Adrenal gland (tissue), 12 donors: Measurements from ENCODE around the gene SHKBP1. TPM values are rescaled to one million over a fixed set of nuclear protein-coding genes. Genes with fewer than 3 reads are reported as not detected.

Experiments
- DNase-seq, 7 donors: peaks; one replicate each; pipeline ENCODE4 v3.0.0-alpha.2; 2019 to 2020
- H3K27ac ChIP-seq, 5 donors: fragments of 200-600 bp; sonication (generic) in 4 of 5; 1 replicate in 3 of 5; 2 replicates in 2 of 5; pipeline versions ENCODE4 v1.5.1 to v1.8.0; 2016 to 2020; ENCODE audit warnings: mild to moderate bottlenecking in 1 of 5
- H3K27me3 ChIP-seq: fragments of 200-600 bp; 2 replicates; pipeline ENCODE4 v1.8.0; 2021
- H3K36me3 ChIP-seq, 2 donors: fragments of 200-600 bp; replicated peaks in 1 of 2; 1 replicate in 1 of 2; 2 replicates in 1 of 2; pipeline versions ENCODE4 v1.5.1 to v1.8.0; 2018 to 2022
- H3K4me1 ChIP-seq, 2 donors: fragments of 200-600 bp; replicated peaks in 1 of 2; 1 replicate in 1 of 2; 2 replicates in 1 of 2; pipeline versions ENCODE4 v1.5.1 to v1.8.0; 2018 to 2021
- H3K4me3 ChIP-seq, 4 donors: fragments of 200-600 bp; sonication (generic) in 3 of 4; one replicate each; pipeline ENCODE4 v1.5.1; 2016 to 2018
- H3K9me3 ChIP-seq, 3 donors: fragments of 200-600 bp; sonication (generic) in 1 of 3; replicated peaks in 1 of 3; 1 replicate in 2 of 3; 2 replicates in 1 of 3; pipeline versions ENCODE4 v1.5.1 to v1.8.0; 2016 to 2021
- POLR2A ChIP-seq, 2 donors: fragments of 450-650 bp; IDR thresholded peaks; one replicate each; pipeline ENCODE4 v1.6.1; 2017; ENCODE audit warnings: antibody characterized with exemption in 2 of 2, mild to moderate bottlenecking in 2 of 2, moderate library complexity in 1 of 2
- WGBS, 4 donors: extraction: QIAGEN DNeasy Blood & Tissue Kit in 2 of 4; methylation state at CpG; one replicate each; pipeline versions ENCODE4 v1.1.5 to v1.1.7; 2013 to 2017; 5-methylcytosine and 5-hydroxymethylcytosine counted together
- intact Hi-C, 2 donors: fragments of 100-400 bp; cut with DNase I; formaldehyde crosslinking; loops; one replicate each; pipeline versions ENCODE4 v1.14.1 to v1.15.0; 2022 to 2023
- polyA plus RNA-seq, 3 donors: library from polyadenylated mRNA; stranded (reverse); fragments of 200-250 nt in 2 of 3; fragments of 350-450 nt in 1 of 3; fragmentation: Illumina TruSeq in 1 of 3; extraction: RNeasy Lipid Tissue Mini Kit (QIAGEN cat#74804) in 1 of 3; gene quantifications; one replicate each; pipeline ENCODE4 v1.2.3, GENCODE V29; 2013 to 2014
- total RNA-seq, 9 donors: library from RNA; depleted of rRNA in 4 of 9; stranded (reverse); fragments of >200 nt in 4 of 9; fragments of 120-200 nt in 1 of 9; fragmentation: NEBNext Ultra II Directional in 1 of 9; extraction: Animal tissue kit (Norgen Biotek cat#: 25700) in 1 of 9; gene quantifications; one replicate each; pipeline versions ENCODE4 v1.1.0 to v1.2.4, GENCODE V29; 2013 to 2023
- TF ChIP-seq, protein P1 (sequence below), 6 experiments: fragments of 450-650 bp in 4 of 6; fragments of 200-600 bp in 2 of 6; sonication (generic) in 1 of 6; IDR thresholded peaks; 1 replicate in 5 of 6; 2 replicates in 1 of 6; pipeline versions ENCODE4 v1.5.1 to v1.8.0; 2016 to 2021; ENCODE audit warnings: antibody characterized with exemption in 6 of 6, mild to moderate bottlenecking in 2 of 6, moderate library complexity in 1 of 6
- donor health status: healthy with polysubstance abuse.
- donor health status: Bipolar disorder and iron deficiency.
- donor health status: DM: yes; HTN: yes; CAD: no.
- donor health status: DM: no; HTN: no; CAD: no.
- donor health status: DM: no; HTN: no; CAD: no.
- donor health status: DM: yes; HTN: yes; CAD: no.

SHKBP1 gene
- total and polyA plus RNA-seq, 12 donors = 12.5 to 157 (median 51.6) TPM

DNA sequence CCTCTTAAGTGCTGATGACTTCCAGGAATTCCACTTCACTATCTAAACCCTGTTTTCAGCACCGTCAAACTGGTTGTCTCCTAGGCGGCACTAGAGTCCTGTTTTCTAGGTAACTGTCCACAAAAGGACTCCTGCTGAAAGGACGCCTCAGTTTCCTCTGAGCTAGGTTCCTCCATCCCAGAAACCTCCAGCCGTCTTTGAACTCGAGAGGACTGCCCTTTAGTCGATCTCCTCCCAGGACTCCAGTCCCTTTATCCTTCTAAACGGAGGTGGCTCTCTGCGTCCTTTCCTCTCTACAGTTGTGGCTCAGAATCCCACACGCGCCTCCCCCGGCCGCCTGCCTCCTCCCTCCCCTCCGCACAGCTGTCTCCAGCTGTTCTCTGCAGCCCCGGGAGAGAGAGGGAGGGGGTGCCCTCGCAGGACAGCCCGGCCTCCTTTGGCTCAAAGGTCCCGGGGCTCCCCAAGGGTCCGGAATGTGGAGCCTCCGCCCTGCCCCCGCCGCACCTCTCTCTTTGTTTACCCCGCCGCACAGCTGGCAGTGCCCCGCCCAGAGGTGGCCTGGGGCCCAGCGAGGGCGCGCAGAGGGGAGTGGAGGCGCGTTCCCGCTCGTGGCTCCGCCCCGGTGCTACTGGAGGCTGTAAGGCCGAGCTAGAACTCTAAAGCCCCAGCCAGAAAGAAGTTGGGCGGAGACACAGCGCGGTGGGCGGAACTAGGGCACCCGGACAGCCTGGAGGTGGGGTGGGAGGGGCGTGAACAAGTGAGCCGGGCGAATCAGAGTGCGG is 26.9 kb downstream of the SHKBP1 start:
- 1 to 2% (median 2%) methylated on average over 15 to 43 of the region's 43 CpGs for WGBS, 4 donors
- TF ChIP-seq, protein P1, sequence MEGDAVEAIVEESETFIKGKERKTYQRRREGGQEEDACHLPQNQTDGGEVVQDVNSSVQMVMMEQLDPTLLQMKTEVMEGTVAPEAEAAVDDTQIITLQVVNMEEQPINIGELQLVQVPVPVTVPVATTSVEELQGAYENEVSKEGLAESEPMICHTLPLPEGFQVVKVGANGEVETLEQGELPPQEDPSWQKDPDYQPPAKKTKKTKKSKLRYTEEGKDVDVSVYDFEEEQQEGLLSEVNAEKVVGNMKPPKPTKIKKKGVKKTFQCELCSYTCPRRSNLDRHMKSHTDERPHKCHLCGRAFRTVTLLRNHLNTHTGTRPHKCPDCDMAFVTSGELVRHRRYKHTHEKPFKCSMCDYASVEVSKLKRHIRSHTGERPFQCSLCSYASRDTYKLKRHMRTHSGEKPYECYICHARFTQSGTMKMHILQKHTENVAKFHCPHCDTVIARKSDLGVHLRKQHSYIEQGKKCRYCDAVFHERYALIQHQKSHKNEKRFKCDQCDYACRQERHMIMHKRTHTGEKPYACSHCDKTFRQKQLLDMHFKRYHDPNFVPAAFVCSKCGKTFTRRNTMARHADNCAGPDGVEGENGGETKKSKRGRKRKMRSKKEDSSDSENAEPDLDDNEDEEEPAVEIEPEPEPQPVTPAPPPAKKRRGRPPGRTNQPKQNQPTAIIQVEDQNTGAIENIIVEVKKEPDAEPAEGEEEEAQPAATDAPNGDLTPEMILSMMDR (IDR thresholded peaks at IDR 0.05) = no peak
- peak in 1 of 2 donors; percentile 81 for TF ChIP-seq POLR2A (IDR thresholded peaks at IDR 0.05)
- Histone ChIP-seq H3K4me1 (peaks cover 37 to 53% of the 10 kb centered on the region in 2 donors), H3K4me3 (peak overlapping the region in 2 of 4 donors; percentile 30 to 50), H3K27me3 (peaks cover 11% of the 10 kb centered on the region), H3K27ac (peak overlapping the region in 4 of 5 donors; percentile 2 to 86 (median 52)), H3K9me3 (no peaks in the 10 kb centered on the region), H3K36me3 (no peaks in the 10 kb centered on the region)
- intact Hi-C loops = loop anchor here in 1 of 2 donors (5.0 kb wide), 1 partner anchor 61 kb away; no protein-coding TSS in a partner anchor
- peak; percentile 95 to 99 (median 98) for DNase-seq

DNA sequence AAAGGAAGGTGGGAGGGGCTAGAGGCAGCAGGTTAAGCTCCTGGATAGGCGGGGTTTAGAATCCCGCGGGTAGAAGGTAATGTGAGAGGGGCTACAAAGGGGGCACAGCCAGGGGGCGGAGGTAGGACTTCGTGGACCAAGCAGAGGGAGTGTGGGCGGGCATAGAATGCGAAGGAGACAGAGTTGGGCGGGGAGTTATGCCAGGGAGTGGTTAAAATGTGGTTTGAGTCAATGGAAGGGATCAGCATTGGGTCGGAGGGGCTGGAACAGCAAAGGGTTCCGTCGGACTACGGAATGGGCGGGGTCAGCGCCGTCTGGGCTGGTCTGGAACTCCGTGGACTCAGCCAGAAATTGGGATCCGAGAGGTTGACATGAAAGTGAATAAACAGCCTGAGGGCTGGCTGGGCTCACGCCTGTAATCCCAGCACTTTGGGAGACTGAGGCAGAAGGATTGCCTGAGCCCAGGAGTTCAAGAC is 27.5 kb downstream of the SHKBP1 start:
- WGBS, 4 donors = 2 to 8% (median 7%) methylated on average over 17 to 18 of the region's 18 CpGs
- Histone ChIP-seq H3K27ac (peak overlapping the region in 2 of 5 donors; percentile 70 to 86), H3K4me1 (peaks cover 37 to 54% of the 10 kb centered on the region in 2 donors), H3K27me3 (peaks cover 8% of the 10 kb centered on the region), H3K36me3 (no peaks in the 10 kb centered on the region), H3K9me3 (no peaks in the 10 kb centered on the region), H3K4me3 (peak overlapping the region in 1 of 4 donors; percentile 50)
- TF ChIP-seq POLR2A (IDR thresholded peaks at IDR 0.05) = no peak
- TF ChIP-seq, protein P1 (IDR thresholded peaks at IDR 0.05) = no peak
- DNase-seq = no peak
- intact Hi-C loops = loop anchor here in 1 of 2 donors (5.0 kb wide), 1 partner anchor 62 kb away; no protein-coding TSS in a partner anchor

DNA sequence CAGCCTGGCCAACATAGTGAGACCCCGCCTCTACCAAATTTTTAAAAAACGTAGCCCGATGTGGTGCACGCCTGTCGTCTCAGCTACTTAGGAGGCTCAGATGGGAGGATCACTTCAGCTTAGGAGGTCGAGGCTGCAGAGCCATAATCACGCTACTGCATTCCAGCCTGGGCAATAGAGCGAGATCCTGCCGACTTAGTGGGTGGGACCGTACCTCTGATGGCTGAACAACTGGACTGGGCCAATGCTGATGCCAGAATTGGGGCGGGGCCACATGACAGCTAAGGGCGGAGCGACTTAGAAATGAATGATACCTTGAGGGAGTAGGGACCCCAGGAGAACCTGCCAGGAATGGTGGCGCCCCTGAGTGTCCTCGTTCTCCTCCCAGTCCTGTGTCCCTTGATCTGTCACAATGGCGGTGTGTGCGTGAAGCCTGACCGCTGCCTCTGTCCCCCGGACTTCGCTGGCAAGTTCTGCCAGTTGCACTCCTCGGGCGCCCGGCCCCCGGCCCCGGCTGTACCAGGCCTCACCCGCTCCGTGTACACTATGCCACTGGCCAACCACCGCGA is 28.1 kb downstream of the SHKBP1 start:
- intact Hi-C loops = loop anchor here in 1 of 2 donors (5.0 kb wide), 1 partner anchor 62 kb away; no protein-coding TSS in a partner anchor
- Histone ChIP-seq H3K36me3 (no peaks in the 10 kb centered on the region), H3K27me3 (peaks cover 6% of the 10 kb centered on the region), H3K9me3 (no peaks in the 10 kb centered on the region), H3K4me1 (peaks cover 43 to 58% of the 10 kb centered on the region in 2 donors), H3K4me3 (peak overlapping the region in 2 of 4 donors; percentile 44), H3K27ac (peak overlapping the region in 2 of 5 donors; percentile 75 to 86)
- 27 to 40% (median 33%) methylated on average over 11 to 29 of the region's 29 CpGs for WGBS, 4 donors
- DNase-seq = peak in 1 of 7 donors; percentile 42
- TF ChIP-seq POLR2A (IDR thresholded peaks at IDR 0.05) = no peak
- TF ChIP-seq, protein P1 (IDR thresholded peaks at IDR 0.05) = no peak
